DND-41 (cell line): ENCODE results near the gene TMEM271.

Source experiments
- EZH2 ChIP-seq: IDR thresholded peaks from 3 replicates; pipeline ENCODE4 v1.6.1; 2012; ENCODE audit warnings: borderline replicate concordance, low read depth, mild to moderate bottlenecking, moderate library complexity, low read length, inconsistent platforms; ENCODE audit not compliant: severe bottlenecking
- TF ChIP-seq, protein P1 (sequence below): IDR thresholded peaks from 2 replicates; pipeline ENCODE4 v1.5.1; 2012; ENCODE audit warnings: borderline replicate concordance, low read length, moderate library complexity, mild to moderate bottlenecking; ENCODE audit not compliant: poor library complexity, severe bottlenecking; ENCODE audit errors: extremely low read depth

DNA sequence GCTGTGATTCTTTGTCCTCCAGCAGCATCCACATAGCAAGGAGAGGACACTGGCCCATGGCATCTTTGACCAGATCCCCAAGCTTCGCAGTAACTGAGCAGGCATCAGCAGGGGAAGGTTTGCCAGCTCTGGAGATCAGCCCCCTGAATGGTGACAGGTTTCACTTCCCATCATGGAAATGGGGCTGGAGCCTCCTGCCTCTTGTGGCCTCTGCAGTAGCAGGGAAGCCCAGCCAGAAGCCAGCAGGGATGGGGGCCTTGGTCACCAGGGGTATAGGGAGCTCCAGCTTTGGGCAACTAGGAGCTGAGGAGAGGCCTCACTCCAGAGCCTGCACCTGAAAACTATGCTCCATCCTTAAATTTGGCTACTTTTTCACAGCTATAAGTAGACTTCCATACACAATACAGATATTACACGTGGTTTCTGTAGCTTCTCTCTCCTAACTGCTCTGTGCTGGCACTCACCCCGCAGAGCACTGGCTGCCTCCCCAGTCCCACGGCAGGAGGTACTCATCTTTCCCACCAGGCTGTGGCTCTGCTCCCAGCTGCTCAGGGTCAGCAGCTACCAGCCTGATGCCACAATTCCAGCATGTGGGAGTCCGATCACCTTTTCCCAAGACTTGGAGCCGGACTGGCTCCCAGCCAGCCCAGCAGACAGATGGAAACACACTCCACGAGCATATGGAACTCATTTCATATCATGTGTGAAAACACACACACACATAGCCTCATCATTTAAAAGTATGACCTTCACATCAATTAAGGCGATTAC is 2.8 kb downstream of the TMEM271 start:
- TF ChIP-seq, protein P1, sequence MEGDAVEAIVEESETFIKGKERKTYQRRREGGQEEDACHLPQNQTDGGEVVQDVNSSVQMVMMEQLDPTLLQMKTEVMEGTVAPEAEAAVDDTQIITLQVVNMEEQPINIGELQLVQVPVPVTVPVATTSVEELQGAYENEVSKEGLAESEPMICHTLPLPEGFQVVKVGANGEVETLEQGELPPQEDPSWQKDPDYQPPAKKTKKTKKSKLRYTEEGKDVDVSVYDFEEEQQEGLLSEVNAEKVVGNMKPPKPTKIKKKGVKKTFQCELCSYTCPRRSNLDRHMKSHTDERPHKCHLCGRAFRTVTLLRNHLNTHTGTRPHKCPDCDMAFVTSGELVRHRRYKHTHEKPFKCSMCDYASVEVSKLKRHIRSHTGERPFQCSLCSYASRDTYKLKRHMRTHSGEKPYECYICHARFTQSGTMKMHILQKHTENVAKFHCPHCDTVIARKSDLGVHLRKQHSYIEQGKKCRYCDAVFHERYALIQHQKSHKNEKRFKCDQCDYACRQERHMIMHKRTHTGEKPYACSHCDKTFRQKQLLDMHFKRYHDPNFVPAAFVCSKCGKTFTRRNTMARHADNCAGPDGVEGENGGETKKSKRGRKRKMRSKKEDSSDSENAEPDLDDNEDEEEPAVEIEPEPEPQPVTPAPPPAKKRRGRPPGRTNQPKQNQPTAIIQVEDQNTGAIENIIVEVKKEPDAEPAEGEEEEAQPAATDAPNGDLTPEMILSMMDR: no peak
- TF ChIP-seq EZH2: no peak
